Superior temporal gyrus (tissue), 1 donor: ENCODE results near the gene SDR9C7.
"Not testable (repeated sequence)": the region's sequence is repeated elsewhere in the genome, so short reads cannot be mapped to it uniquely, and the experiment has no call there.

Experiments
- DNase-seq: peaks from one replicate; pipeline ENCODE4 v3.0.0-alpha.2; 2016; ENCODE audit errors: extremely low spot score

Gene SDR9C7

GRCh38 chr12:56933826-56934625, at the start of gene SDR9C7:
Gene SDR9C7 (minus strand): TSS chr12:56934408. CDS start chr12:56934261, 147 bp downstream.
- no peak for DNase-seq

DNA sequence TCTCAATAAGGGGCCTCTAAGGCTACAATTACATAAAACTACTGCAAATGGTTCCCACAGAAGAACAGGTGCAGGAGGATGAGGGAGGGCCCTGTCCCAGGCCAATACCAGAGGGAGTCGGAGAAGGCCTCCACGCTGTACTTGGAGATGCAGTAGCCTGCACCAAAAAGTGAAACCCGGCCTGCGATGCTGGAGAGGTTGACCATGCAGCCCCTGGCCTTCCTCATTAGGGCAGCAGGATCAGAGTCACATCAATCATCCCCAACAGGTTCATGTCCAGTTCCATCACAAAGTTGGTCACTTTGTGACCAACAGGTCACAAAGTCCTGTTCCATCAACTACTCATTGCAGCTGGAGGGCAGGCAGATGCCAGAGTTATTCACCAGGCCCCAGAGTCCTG, 49.2 kb upstream of the SDR9C7 start:
- DNase-seq: no peak

GRCh38 chr12:56982578-56983236, 48.5 kb upstream of the SDR9C7 start:
- DNase-seq: not testable (repeated sequence)

DNA sequence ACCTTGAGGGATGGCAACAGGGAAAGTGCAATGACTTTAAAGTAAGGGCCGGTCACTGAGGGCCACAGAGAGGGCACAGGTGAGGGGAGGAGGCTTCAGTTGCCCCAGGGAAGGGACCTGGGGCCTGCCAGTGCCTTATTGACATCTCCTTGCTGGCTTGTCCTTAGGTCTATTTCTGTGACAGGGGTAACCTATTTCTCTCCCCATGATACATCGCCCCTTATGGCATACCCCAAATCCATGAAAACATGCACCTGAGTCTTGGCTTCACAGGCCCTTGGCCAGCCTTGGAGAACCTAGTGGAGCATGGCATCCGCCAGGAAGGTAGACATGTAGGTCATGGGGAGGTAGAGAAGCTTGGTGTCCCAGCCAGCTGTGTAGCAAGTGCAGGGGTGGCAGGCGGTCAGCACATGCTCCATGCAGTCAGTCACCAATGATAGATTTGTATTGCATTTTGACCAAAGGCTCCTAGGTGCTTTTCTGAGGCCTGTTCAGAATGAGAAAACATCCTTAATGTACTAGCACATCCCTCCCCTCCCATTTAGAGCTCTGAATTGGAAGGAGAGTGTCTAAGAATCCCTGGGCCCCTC, 46.8 kb upstream of the SDR9C7 start:
- no peak for DNase-seq

- DNase-seq: no peak
Measured at GRCh38 chr12:56980268-56980667, 46.1 kb upstream of the SDR9C7 start.

DNA sequence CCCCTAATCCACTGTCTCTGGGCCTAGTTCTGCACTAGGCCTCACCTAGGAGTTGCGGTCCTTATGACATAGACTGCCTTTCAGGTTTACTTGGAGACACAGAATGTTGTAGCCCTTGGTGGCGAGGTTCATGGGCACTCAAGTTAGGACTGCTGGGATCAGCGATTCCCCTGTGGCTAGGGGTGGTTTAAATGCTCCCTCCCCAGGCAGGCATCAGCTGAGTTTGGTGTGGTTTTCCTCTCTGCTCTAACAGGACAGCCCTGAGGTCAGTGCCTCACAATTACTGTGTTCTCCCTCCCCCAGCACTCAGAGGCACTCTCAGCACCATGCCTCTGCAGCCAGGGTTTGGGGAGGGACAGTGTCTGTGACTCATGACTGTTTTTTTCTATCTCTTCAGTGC, 45.4 kb upstream of the SDR9C7 start:
- no peak for DNase-seq

- DNase-seq: no peak
Measured at GRCh38 chr12:56978397-56979138, 44.4 kb upstream of the SDR9C7 start.

- DNase-seq: not testable (repeated sequence)
Measured at GRCh38 chr12:56977361-56977760, 43.2 kb upstream of the SDR9C7 start.

- DNase-seq: not testable (repeated sequence)
Measured at GRCh38 chr12:56974224-56974623, 40.0 kb upstream of the SDR9C7 start.

DNA sequence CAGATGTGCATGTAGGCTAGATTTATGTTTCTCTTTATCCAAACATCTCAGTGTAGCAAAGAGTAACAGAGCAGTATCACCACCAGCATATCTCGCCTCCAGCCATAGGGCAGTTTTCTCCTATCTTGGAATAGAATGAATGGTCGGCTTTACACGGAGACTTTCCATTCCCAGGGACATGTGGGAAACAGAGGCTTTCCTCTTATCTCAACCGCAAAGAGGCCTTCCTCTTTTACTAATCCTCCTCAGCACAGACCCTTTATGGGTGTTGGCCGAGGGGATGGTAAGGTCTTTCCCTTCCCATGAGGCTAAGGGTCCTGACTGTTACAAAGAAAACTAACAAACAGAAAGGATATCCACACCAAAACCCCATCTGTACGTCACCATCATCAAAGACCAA, 34.7 kb upstream of the SDR9C7 start:
- not testable (repeated sequence) for DNase-seq

DNA sequence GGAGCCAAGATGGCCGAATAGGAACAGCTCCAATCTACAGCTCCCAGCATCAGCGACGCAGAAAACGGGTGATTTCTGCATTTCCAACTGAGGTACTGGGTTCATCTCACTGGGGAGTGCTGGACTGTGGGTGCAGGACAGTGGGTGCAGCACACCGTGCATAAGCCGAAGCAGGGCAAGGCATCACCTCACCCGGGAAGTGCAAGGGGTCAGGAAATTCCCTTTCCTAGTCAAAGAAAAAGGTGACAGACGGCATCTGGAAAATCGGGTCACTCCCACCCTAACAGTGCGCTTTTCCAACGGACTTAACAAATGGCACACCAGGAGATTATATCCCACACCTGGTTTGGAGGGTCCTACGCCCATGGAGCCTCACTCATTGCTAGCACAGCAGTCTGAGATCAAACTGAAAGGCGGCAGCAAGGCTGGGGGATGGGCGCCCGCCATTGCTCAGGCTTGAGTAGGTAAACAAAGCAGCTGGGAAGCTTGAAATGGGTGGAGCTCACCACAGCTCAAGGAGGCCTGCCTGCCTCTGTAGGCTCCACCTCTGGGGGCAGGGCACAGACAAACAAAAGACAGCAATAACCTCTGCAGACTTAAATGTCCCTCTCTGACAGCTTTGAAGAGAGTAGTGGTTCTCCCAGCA, 31.9 kb upstream of the SDR9C7 start:
- DNase-seq: not testable (repeated sequence)

- DNase-seq: not testable (repeated sequence)
Measured at GRCh38 chr12:56965124-56965523, 30.9 kb upstream of the SDR9C7 start.

DNA sequence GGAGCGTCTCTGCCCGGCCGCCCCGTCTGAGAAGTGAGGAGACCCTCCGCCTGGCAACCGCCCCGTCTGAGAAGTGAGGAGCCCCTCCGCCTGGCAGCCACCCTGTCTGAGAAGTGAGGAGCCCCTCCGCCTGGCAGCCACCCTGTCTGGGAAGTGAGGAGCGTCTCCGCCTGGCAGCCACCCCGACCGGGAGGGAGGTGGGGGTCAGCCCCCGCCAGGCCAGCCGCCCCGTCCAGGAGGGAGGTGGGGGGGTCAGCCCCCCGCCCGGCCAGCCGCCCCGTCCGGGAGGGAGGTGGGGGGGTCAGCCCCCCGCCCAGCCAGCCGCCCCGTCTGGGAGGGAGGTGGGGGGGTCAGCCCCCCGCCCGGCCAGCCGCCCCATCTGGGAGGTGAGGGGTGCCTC, 29.3 kb upstream of the SDR9C7 start:
- not testable (repeated sequence) for DNase-seq

- not testable (repeated sequence) for DNase-seq
Measured at GRCh38 chr12:56962247-56962646, 28.0 kb upstream of the SDR9C7 start.

GRCh38 chr12:56958422-56958821, 24.2 kb upstream of the SDR9C7 start:
- DNase-seq: no peak

GRCh38 chr12:56957229-56958052, 23.2 kb upstream of the SDR9C7 start, which contains the start of gene RDH16:
Gene RDH16 (minus strand): TSS chr12:56957608. CDS start chr12:56957462, 146 bp downstream.
- no peak for DNase-seq

- DNase-seq: no peak
Measured at GRCh38 chr12:56955631-56956256, 21.5 kb upstream of the SDR9C7 start.

DNA sequence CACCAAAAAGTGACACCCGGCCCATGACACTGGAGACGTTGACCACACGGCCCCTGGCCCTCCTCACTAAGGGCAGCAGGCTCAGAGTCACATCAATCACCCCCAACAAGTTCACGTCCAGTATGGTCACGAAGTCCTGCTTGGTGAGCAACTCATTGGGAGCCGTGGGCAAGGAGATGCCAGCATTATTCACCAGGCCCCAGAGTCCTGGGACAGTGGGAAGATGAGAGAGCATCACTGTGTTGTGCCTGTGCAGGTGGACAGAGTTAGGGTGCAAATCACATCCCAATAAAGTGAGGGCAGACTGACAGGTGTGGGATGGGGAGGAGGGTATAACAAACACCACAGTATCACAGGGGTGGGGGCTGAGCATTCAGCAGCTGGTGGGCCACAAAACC, 20.7 kb upstream of the SDR9C7 start:
- DNase-seq: no peak

DNA sequence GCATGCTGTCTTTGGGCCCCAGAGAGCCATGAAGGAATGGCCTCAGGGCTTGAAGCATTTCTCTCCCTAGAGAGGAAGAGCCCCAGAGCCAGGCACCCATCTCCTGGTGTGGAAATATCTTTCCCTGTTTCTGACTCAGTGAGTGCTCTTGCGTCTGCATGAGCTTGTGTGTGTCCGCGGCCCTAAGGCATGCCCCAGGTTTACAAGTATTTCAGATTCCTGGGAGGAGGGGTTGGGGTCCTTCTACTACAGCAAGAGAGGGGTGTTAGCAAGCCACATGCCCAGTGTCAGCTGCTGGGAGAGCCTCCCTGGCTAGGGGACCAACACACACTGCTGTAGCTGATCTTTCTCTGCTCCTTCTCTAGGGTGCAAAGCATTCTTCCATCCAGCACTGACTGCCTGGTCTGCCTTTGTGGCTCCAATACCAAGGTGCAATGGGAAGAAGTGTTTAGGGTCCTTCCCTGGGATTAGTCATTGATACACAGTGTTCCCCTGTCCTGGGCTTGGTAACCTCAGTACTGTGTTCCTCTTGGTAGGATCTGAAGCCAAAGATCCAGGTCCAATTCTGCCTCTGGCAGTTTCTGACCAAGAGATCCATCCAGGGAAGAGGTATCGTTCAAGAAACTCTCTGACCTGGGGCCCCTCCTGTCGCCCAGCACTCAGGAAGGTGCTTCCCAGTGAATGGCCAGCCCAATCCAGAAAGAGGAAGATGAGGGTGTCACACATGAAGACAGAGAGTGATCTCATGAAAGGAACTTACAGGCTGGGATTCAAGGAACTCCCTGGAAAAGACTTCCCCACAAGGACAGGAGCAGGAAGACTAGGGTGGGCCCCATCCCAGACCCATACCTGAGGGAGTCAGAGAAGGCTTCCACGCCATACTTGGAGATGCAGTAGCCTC, 20.1 kb upstream of the SDR9C7 start:
- DNase-seq: no peak
